DND-41 (cell line): ENCODE results near the gene CCDC92.

Experiments
- ATAC-seq: fragments of 200-7000 bp; cut with Tn5 transposase; 3 replicates; pipeline ENCODE4 v1.9.1; 2021; ENCODE audit warnings: low read depth; ENCODE audit not compliant: insufficient read depth
- DNase-seq: peaks from one replicate; pipeline ENCODE4 v3.0.0-alpha.2; 2020
- H2AFZ ChIP-seq: 2 replicates; pipeline ENCODE4 v1.6.0; 2012; ENCODE audit warnings: low read depth, low read length
- H3K27ac ChIP-seq: 2 replicates; pipeline ENCODE4 v1.5.1; 2012; ENCODE audit warnings: low read length, inconsistent platforms
- H3K27me3 ChIP-seq: fragments of 200-600 bp; sonication (generic); 2 replicates; pipeline ENCODE4 v1.6.0; 2012; ENCODE audit warnings: low read length, mild to moderate bottlenecking, inconsistent platforms; ENCODE audit not compliant: insufficient read depth, poor library complexity
- H3K36me3 ChIP-seq: 2 replicates; pipeline ENCODE4 v1.5.1; 2012; ENCODE audit warnings: low read length, inconsistent platforms; ENCODE audit not compliant: insufficient read depth
- H3K4me1 ChIP-seq: 2 replicates; pipeline ENCODE4 v1.5.1; 2012; ENCODE audit warnings: mild to moderate bottlenecking, low read length; ENCODE audit not compliant: insufficient read depth
- H3K4me2 ChIP-seq: 2 replicates; pipeline ENCODE4 v1.6.0; 2012; ENCODE audit warnings: mild to moderate bottlenecking, moderate library complexity, low read length, inconsistent platforms; ENCODE audit not compliant: insufficient read depth
- H3K4me3 ChIP-seq, 2 experiments: fragments of 200-600 bp in 1 of 2; shearing (Covaris generic) in 1 of 2; 2 replicates each; pipeline ENCODE4 v1.5.1; 2012 to 2016; ENCODE audit warnings: inconsistent platforms in 2 of 2, low read length in 2 of 2, mild to moderate bottlenecking in 2 of 2, low read depth in 1 of 2, moderate library complexity in 1 of 2
- H3K79me2 ChIP-seq: 2 replicates; pipeline ENCODE4 v1.6.0; 2012; ENCODE audit warnings: low read length, inconsistent platforms; ENCODE audit not compliant: insufficient read depth
- H3K9ac ChIP-seq: 2 replicates; pipeline ENCODE4 v1.6.0; 2012; ENCODE audit warnings: low read depth, mild to moderate bottlenecking, inconsistent platforms, low read length, moderate library complexity
- H3K9me3 ChIP-seq: 2 replicates; pipeline ENCODE4 v1.5.1; 2012; ENCODE audit warnings: low read length, moderate library complexity, mild to moderate bottlenecking, inconsistent platforms; ENCODE audit not compliant: insufficient read depth, severe bottlenecking
- H4K20me1 ChIP-seq: 2 replicates; pipeline ENCODE4 v1.6.0; 2012; ENCODE audit warnings: low read length; ENCODE audit not compliant: insufficient read depth
- EZH2 ChIP-seq: IDR thresholded peaks from 3 replicates; pipeline ENCODE4 v1.6.1; 2012; ENCODE audit warnings: borderline replicate concordance, low read depth, mild to moderate bottlenecking, moderate library complexity, low read length, inconsistent platforms; ENCODE audit not compliant: severe bottlenecking
- TF ChIP-seq, protein P1 (sequence below): IDR thresholded peaks from 2 replicates; pipeline ENCODE4 v1.5.1; 2012; ENCODE audit warnings: borderline replicate concordance, low read length, moderate library complexity, mild to moderate bottlenecking; ENCODE audit not compliant: poor library complexity, severe bottlenecking; ENCODE audit errors: extremely low read depth

The CCDC92 gene

DNA sequence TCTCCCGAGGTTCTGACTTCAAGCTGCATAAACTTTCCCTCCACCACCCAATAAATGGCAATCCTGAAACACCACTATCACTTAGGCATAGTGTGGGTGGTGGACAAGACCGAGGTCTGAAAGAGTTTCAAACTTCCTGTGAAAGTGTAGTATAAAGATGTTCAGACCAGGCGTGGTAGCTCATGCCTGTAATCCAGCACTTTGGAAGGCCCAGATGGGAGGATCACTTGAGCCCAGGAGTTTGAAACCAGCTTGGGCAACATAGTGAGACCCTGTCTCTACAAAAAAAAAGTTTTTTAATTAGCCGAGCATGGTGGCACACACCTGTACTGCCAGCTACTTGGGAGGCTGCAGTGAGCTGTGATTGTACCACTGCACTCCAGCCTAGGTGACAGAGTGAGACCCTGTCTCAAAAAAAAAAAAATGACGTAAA, 61.9 kb downstream of the CCDC92 start:
- Histone ChIP-seq H3K79me2 (no peaks in the 10 kb centered on the region), H3K4me1 (no peaks in the 10 kb centered on the region), H3K4me3 (no peak overlapping the region), H3K27me3 (no peaks in the 10 kb centered on the region), H3K36me3 (no peaks in the 10 kb centered on the region), H3K9me3 (no peaks in the 10 kb centered on the region), H3K4me2 (no peak overlapping the region), H4K20me1 (no peaks in the 10 kb centered on the region), H3K9ac (no peak overlapping the region), H2AFZ (no peak overlapping the region), H3K27ac (peak overlapping the region; percentile 18; the same call in 1 of the 2 replicates)
- ATAC-seq, result peak; percentile 50
- no peak for DNase-seq
- TF ChIP-seq EZH2, result no peak
- TF ChIP-seq, protein P1, sequence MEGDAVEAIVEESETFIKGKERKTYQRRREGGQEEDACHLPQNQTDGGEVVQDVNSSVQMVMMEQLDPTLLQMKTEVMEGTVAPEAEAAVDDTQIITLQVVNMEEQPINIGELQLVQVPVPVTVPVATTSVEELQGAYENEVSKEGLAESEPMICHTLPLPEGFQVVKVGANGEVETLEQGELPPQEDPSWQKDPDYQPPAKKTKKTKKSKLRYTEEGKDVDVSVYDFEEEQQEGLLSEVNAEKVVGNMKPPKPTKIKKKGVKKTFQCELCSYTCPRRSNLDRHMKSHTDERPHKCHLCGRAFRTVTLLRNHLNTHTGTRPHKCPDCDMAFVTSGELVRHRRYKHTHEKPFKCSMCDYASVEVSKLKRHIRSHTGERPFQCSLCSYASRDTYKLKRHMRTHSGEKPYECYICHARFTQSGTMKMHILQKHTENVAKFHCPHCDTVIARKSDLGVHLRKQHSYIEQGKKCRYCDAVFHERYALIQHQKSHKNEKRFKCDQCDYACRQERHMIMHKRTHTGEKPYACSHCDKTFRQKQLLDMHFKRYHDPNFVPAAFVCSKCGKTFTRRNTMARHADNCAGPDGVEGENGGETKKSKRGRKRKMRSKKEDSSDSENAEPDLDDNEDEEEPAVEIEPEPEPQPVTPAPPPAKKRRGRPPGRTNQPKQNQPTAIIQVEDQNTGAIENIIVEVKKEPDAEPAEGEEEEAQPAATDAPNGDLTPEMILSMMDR, result no peak

DNA sequence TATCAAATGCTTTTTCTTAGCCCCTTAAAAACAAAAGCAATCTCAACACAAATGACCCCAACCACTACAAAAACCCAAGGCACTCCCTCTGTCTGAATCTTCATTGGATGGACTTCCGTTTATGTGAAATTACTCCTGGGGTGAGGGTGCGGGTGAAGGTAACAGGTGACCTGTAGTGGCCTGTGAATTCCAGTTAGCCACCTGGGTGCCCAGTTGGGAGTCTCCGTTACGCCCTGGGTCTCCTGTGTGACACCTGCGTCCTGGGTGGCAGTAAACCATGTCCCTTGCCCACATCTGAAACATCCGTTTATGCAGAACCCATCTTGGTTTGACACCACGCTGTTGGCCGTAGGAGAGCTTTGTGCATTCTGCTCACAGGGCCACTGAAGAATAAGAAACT, 62.6 kb downstream of the CCDC92 start:
- no peak overlapping the region for H3K4me3 ChIP-seq
- H3K9me3 ChIP-seq, result no peaks in the 10 kb centered on the region
- H3K4me2 ChIP-seq, result no peak overlapping the region
- H3K27ac ChIP-seq, result no peak overlapping the region
- no peaks in the 10 kb centered on the region for H3K36me3 ChIP-seq
- DNase-seq (no peak), ATAC-seq (no peak)
- H3K79me2 ChIP-seq, result no peaks in the 10 kb centered on the region
- no peaks in the 10 kb centered on the region for H3K27me3 ChIP-seq
- no peak overlapping the region for H2AFZ ChIP-seq
- H3K4me1 ChIP-seq, result no peaks in the 10 kb centered on the region
- TF ChIP-seq, protein P1, result no peak
- no peak for TF ChIP-seq EZH2
- no peak overlapping the region for H3K9ac ChIP-seq
- no peaks in the 10 kb centered on the region for H4K20me1 ChIP-seq

DNA sequence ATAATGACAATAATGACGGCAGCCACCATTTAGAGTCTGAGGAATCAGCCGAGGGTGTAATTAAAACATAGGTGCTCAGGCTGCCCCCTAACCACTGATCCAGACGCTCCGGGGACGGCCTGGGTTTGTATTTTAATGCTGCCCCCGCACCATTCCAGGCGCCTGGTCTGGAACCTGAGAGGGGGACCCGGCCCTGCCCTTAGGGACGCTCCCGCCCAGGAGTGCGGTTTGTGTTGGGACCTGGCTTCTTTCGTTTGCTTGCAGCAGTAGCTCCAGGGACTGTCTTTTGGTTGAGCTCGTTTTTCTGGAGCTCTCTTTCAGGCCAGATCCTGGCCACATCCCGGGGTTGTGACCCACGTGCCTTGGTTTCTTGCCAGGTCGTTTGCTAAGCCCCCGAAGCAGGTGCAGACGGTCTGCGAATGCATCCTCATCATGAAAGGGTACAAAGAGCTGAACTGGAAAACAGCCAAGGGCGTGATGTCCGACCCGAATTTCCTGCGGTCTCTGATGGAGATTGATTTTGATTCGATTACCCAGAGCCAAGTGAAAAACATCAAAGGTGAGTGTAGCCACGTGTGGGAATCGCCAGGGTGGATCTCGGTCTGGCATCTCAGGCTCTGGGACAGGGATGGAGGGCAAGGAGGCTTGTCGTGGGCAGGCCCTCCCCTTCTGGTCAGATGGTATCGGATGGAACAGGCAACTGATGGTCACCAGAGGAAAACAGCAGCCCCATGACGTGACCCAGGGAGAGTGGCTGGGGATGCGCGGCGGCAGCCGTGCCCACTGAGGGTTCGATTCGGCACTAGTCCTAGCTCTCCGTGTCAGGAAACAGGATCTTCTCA, 63.5 kb downstream of the CCDC92 start:
- DNase-seq (no peak), ATAC-seq (no peak)
- Histone ChIP-seq H3K79me2 (no peaks in the 10 kb centered on the region), H3K4me3 (no peak overlapping the region), H3K4me1 (no peaks in the 10 kb centered on the region), H2AFZ (no peak overlapping the region), H3K27ac (no peak overlapping the region), H3K36me3 (no peaks in the 10 kb centered on the region), H3K4me2 (no peak overlapping the region), H3K9ac (no peak overlapping the region), H3K27me3 (no peaks in the 10 kb centered on the region), H4K20me1 (no peaks in the 10 kb centered on the region), H3K9me3 (no peaks in the 10 kb centered on the region)
- no peak for TF ChIP-seq EZH2
- TF ChIP-seq, protein P1, result no peak
